SU-DHL-6 (cell line): ENCODE results near the gene NR2F1-AS1.

Experiments used
- H2AFZ ChIP-seq: fragments of 200-600 bp; sonication (generic); 2 replicates; pipeline ENCODE4 v1.6.1; 2014; ENCODE audit warnings: low read depth, mild to moderate bottlenecking, moderate library complexity, mixed read lengths, antibody characterized with exemption, low read length; ENCODE audit not compliant: severe bottlenecking
- H3F3A ChIP-seq: fragments of 200-600 bp; shearing (Covaris generic); 2 replicates; pipeline ENCODE4 v1.6.0; 2016; ENCODE audit warnings: antibody characterized with exemption, mild to moderate bottlenecking; ENCODE audit not compliant: insufficient read depth
- H3K27ac ChIP-seq: fragments of 200-600 bp; sonication (generic); 2 replicates; pipeline ENCODE4 v1.5.1; 2016; ENCODE audit warnings: low read depth, mild to moderate bottlenecking, low read length, moderate library complexity, mixed read lengths
- H3K27me3 ChIP-seq: fragments of 200-600 bp; sonication (generic), shearing (Covaris generic); 2 replicates; pipeline ENCODE4 v1.6.0; 2014; ENCODE audit warnings: mild to moderate bottlenecking, low read length
- H3K36me3 ChIP-seq: fragments of 200-600 bp; sonication (generic); 2 replicates; pipeline ENCODE4 v1.6.1; 2014; ENCODE audit warnings: mild to moderate bottlenecking, low read length, mixed read lengths
- H3K4me2 ChIP-seq: fragments of 300-600, 200-600 bp; shearing (Covaris generic), sonication (generic); 2 replicates; pipeline ENCODE4 v1.6.0; 2014; ENCODE audit warnings: low read length, low read depth, mild to moderate bottlenecking; ENCODE audit not compliant: poor library complexity, severe bottlenecking
- H3K4me3 ChIP-seq: fragments of 200-600 bp; sonication (generic); 2 replicates; pipeline ENCODE4 v1.5.1; 2014; ENCODE audit warnings: antibody characterized with exemption, low read length, mild to moderate bottlenecking, mixed read lengths; ENCODE audit not compliant: insufficient read depth, poor library complexity, severe bottlenecking
- H3K79me2 ChIP-seq: fragments of 200-600 bp; sonication (generic); 2 replicates; pipeline ENCODE4 v1.6.1; 2014; ENCODE audit warnings: mild to moderate bottlenecking, low read length, moderate library complexity; ENCODE audit not compliant: insufficient read depth
- H3K9ac ChIP-seq: fragments of 200-600 bp; sonication (generic); 2 replicates; pipeline ENCODE4 v1.7.0; 2014; ENCODE audit warnings: mild to moderate bottlenecking, low read length
- H3K9me2 ChIP-seq: fragments of 200-600 bp; sonication (generic); replicated peaks from 2 replicates; pipeline ENCODE4 v1.6.1; 2014; ENCODE audit warnings: low read length; ENCODE audit not compliant: insufficient read depth
- H3K9me3 ChIP-seq: fragments of 200-600 bp; sonication (generic); 2 replicates; pipeline ENCODE4 v1.6.1; 2014; ENCODE audit warnings: low read length, mixed read lengths; ENCODE audit not compliant: insufficient read depth
- H4K20me1 ChIP-seq: fragments of 200-600 bp; sonication (generic); 2 replicates; pipeline ENCODE4 v1.6.1; 2014; ENCODE audit warnings: low read depth, mild to moderate bottlenecking, antibody characterized with exemption, low read length, moderate library complexity, mixed read lengths
- CTCF ChIP-seq: fragments of 200-600 bp; sonication (generic); IDR thresholded peaks from one replicate; pipeline ENCODE4 v1.5.1; 2017; ENCODE audit warnings: antibody characterized with exemption, mild to moderate bottlenecking, low read length, moderate library complexity; ENCODE audit not compliant: insufficient read depth, poor library complexity, severe bottlenecking
- EZH2phosphoT487 ChIP-seq: fragments of 200-600 bp; sonication (generic), shearing (Covaris generic); conservative IDR thresholded peaks from 2 replicates; pipeline ENCODE4 v1.6.1; 2018; ENCODE audit warnings: mild to moderate bottlenecking, antibody characterized with exemption, low read length, moderate library complexity, mixed read lengths

The NR2F1-AS1 gene

GRCh38 chr5:93411716-93412115, 169.3 kb downstream of the NR2F1-AS1 start:
- H3K4me3 ChIP-seq, result no peak overlapping the region
- TF ChIP-seq CTCF (no peak), EZH2phosphoT487 (no peak)
- no peaks in the 10 kb centered on the region for H3K9me2 ChIP-seq
- H2AFZ ChIP-seq, result no peak overlapping the region
- no peak overlapping the region for H3K4me2 ChIP-seq
- no peaks in the 10 kb centered on the region for H3F3A ChIP-seq
- H3K79me2 ChIP-seq, result no peaks in the 10 kb centered on the region
- no peak overlapping the region for H3K9ac ChIP-seq
- H3K27me3 ChIP-seq, result no peaks in the 10 kb centered on the region
- H3K36me3 ChIP-seq, result no peaks in the 10 kb centered on the region
- no peaks in the 10 kb centered on the region for H3K9me3 ChIP-seq
- H4K20me1 ChIP-seq, result no peaks in the 10 kb centered on the region
- H3K27ac ChIP-seq, result no peak overlapping the region

- Histone ChIP-seq H3K4me3 (no peak overlapping the region), H3K9me3 (no peaks in the 10 kb centered on the region), H3K9me2 (no peaks in the 10 kb centered on the region), H3K9ac (no peak overlapping the region), H3K27me3 (no peaks in the 10 kb centered on the region), H4K20me1 (no peaks in the 10 kb centered on the region), H3K27ac (no peak overlapping the region), H2AFZ (no peak overlapping the region), H3K79me2 (no peaks in the 10 kb centered on the region), H3F3A (no peaks in the 10 kb centered on the region), H3K4me2 (no peak overlapping the region), H3K36me3 (no peaks in the 10 kb centered on the region)
- TF ChIP-seq CTCF (no peak), EZH2phosphoT487 (no peak)
Observed at GRCh38 chr5:93409691-93410090, 171.3 kb downstream of the NR2F1-AS1 start.

GRCh38 chr5:93407454-93407853, 173.6 kb downstream of the NR2F1-AS1 start:
- H4K20me1 ChIP-seq, result no peaks in the 10 kb centered on the region
- no peak overlapping the region for H3K4me3 ChIP-seq
- no peaks in the 10 kb centered on the region for H3K9me2 ChIP-seq
- H3K9me3 ChIP-seq, result no peaks in the 10 kb centered on the region
- H3F3A ChIP-seq, result no peaks in the 10 kb centered on the region
- no peaks in the 10 kb centered on the region for H3K36me3 ChIP-seq
- no peak overlapping the region for H3K27ac ChIP-seq
- TF ChIP-seq CTCF (no peak), EZH2phosphoT487 (no peak)
- H3K27me3 ChIP-seq, result no peaks in the 10 kb centered on the region
- H3K79me2 ChIP-seq, result no peaks in the 10 kb centered on the region
- no peak overlapping the region for H3K4me2 ChIP-seq
- H3K9ac ChIP-seq, result no peak overlapping the region
- no peak overlapping the region for H2AFZ ChIP-seq
